Kidney (tissue), 14 donors: ENCODE measurements around the gene SIPA1. TPM values are rescaled to one million over a fixed set of nuclear protein-coding genes. Genes with fewer than 3 reads are reported as not detected.
A peak's percentile ranks its signal among the peaks of the same experiment; 100 is the strongest.

ENCODE experiments used
- DNase-seq, 5 donors: peaks; one replicate each; pipeline ENCODE4 v3.0.0-alpha.2; 2013 to 2020
- FAIRE-seq: peaks from 2 replicates; lab custom pipeline; 2012; peaks lifted over from hg19 to GRCh38; lab: Jason Lieb, UNC
- H3K27ac ChIP-seq, 2 donors: one replicate each; pipeline ENCODE4 v1.7.0; 2013; ENCODE audit warnings: low read depth in 2 of 2, low read length in 2 of 2, inconsistent platforms in 1 of 2
- H3K27me3 ChIP-seq: one replicate; pipeline ENCODE4 v1.7.1; 2013; ENCODE audit warnings: low read length, inconsistent platforms; ENCODE audit not compliant: control insufficient read depth, insufficient read depth
- H3K36me3 ChIP-seq, 3 donors: one replicate each; pipeline versions ENCODE4 v1.7.0 to v1.7.1; 2013; ENCODE audit warnings: low read length in 3 of 3, control low read depth in 1 of 3, inconsistent platforms in 1 of 3; ENCODE audit not compliant: insufficient read depth in 3 of 3, control insufficient read depth in 2 of 3
- H3K4me1 ChIP-seq, 3 donors: one replicate each; pipeline versions ENCODE4 v1.7.0 to v1.7.1; 2013; ENCODE audit warnings: low read length in 3 of 3, inconsistent platforms in 1 of 3, low read depth in 1 of 3; ENCODE audit not compliant: control insufficient read depth in 2 of 3, insufficient read depth in 2 of 3
- H3K4me3 ChIP-seq, 3 donors: one replicate each; pipeline versions ENCODE4 v1.7.0 to v1.8.1; 2013; ENCODE audit warnings: low read length in 3 of 3, control low read depth in 1 of 3, inconsistent platforms in 1 of 3
- H3K9ac ChIP-seq, 3 donors: one replicate each; pipeline versions ENCODE4 v1.7.0 to v1.7.1; 2013; ENCODE audit warnings: low read length in 3 of 3, control low read depth in 1 of 3, inconsistent platforms in 1 of 3
- H3K9me3 ChIP-seq, 3 donors: one replicate each; pipeline versions ENCODE4 v1.7.0 to v1.7.1; 2013; ENCODE audit warnings: low read length in 3 of 3, control low read depth in 1 of 3, inconsistent platforms in 1 of 3; ENCODE audit not compliant: control insufficient read depth in 2 of 3, insufficient read depth in 1 of 3
- CTCF ChIP-seq: IDR thresholded peaks from 3 replicates; pipeline ENCODE4 v1.5.1; 2012; ENCODE audit warnings: mild to moderate bottlenecking, moderate library complexity, borderline replicate concordance; ENCODE audit not compliant: insufficient read depth; ENCODE audit errors: extremely low read depth
- intact Hi-C: fragments of 100-400 bp; cut with DNase I; formaldehyde crosslinking; loops from one replicate; pipeline ENCODE4 v1.11.1; 2022
- polyA plus RNA-seq: library from polyadenylated mRNA; stranded (reverse); fragments of 350-450 nt; fragmentation: Illumina TruSeq; extraction: RNeasy Lipid Tissue Mini Kit (QIAGEN cat#74804); gene quantifications from one replicate; pipeline ENCODE4 v1.2.3, GENCODE V29; 2014; ENCODE audit warnings: low read depth, low replicate concordance; ENCODE audit not compliant: insufficient read depth
- total RNA-seq: library from RNA; stranded (reverse); fragmentation: NEBNext Ultra II Directional; extraction: Animal tissue kit (Norgen Biotek cat#: 25700); gene quantifications from one replicate; pipeline ENCODE4 v1.2.1, GENCODE V29; 2021
- donor health status: control.
- donor health status: control.
- donor health status: control.
- donor health status: control.
- donor health status: control.
- donor health status: DM: yes; HTN: yes; CAD: no.
- donor health status: Normal renal cell carcinoma (clear cell type).

SIPA1 gene
- total and polyA plus RNA-seq, 2 donors from 2014 or later, result 46.4 to 71.0 TPM

GRCh38 chr11:65634109-65634436, 3.8 kb upstream of the SIPA1 start:
- TF ChIP-seq CTCF, result no peak
- Histone ChIP-seq H3K27ac (no peak overlapping the region), H3K9ac (no peak overlapping the region), H3K27me3 (no peaks in the 10 kb centered on the region), H3K4me1 (peaks cover 0 to 11% (median 0%) of the 10 kb centered on the region in 3 donors), H3K9me3 (no peaks in the 10 kb centered on the region), H3K36me3 (peaks cover 4 to 33% (median 33%) of the 10 kb centered on the region in 3 donors), H3K4me3 (no peak overlapping the region)
- no peak for FAIRE-seq
- DNase-seq, result no peak
- intact Hi-C loops, result no loop called here

GRCh38 chr11:65634440-65634839, 3.5 kb upstream of the SIPA1 start:
- no peak for TF ChIP-seq CTCF
- no peak for FAIRE-seq
- Histone ChIP-seq H3K36me3 (peaks cover 4 to 29% (median 29%) of the 10 kb centered on the region in 3 donors), H3K4me1 (peaks cover 0 to 11% (median 0%) of the 10 kb centered on the region in 3 donors), H3K9me3 (no peaks in the 10 kb centered on the region), H3K27me3 (no peaks in the 10 kb centered on the region), H3K27ac (no peak overlapping the region), H3K4me3 (no peak overlapping the region), H3K9ac (no peak overlapping the region)
- no peak for DNase-seq
- intact Hi-C loops, result no loop called here

- no peak overlapping the region for H3K27ac ChIP-seq
- peaks cover 4 to 25% (median 25%) of the 10 kb centered on the region in 3 donors for H3K36me3 ChIP-seq
- intact Hi-C loops, result no loop called here
- H3K9ac ChIP-seq, result no peak overlapping the region
- peaks cover 0 to 17% (median 0%) of the 10 kb centered on the region in 3 donors for H3K4me1 ChIP-seq
- no peak overlapping the region for H3K4me3 ChIP-seq
- peak in 1 of 5 donors; percentile 50 for DNase-seq
- no peak for FAIRE-seq
- no peaks in the 10 kb centered on the region for H3K9me3 ChIP-seq
- H3K27me3 ChIP-seq, result no peaks in the 10 kb centered on the region
- TF ChIP-seq CTCF, result no peak
Measured at GRCh38 chr11:65634905-65635731, 2.8 kb upstream of the SIPA1 start.
